Duodenal mucosa (tissue), 2 donors: ENCODE results near the gene PGP.

Source experiments
- H3K27ac ChIP-seq: one replicate; pipeline ENCODE4 v1.7.0; 2013; ENCODE audit warnings: low read depth, low read length
- H3K27me3 ChIP-seq, 2 donors: one replicate each; pipeline ENCODE4 v1.7.0; 2013; ENCODE audit warnings: low read length in 2 of 2, control low read depth in 1 of 2; ENCODE audit not compliant: insufficient read depth in 2 of 2, control insufficient read depth in 1 of 2
- H3K36me3 ChIP-seq, 2 donors: one replicate each; pipeline ENCODE4 v1.7.0; 2013; ENCODE audit warnings: low read length in 2 of 2, control low read depth in 1 of 2; ENCODE audit not compliant: insufficient read depth in 2 of 2, control insufficient read depth in 1 of 2
- H3K4me1 ChIP-seq, 2 donors: one replicate each; pipeline ENCODE4 v1.7.0; 2013; ENCODE audit warnings: low read length in 2 of 2, control low read depth in 1 of 2; ENCODE audit not compliant: insufficient read depth in 2 of 2, control insufficient read depth in 1 of 2
- H3K4me3 ChIP-seq, 2 donors: one replicate each; pipeline ENCODE4 v1.7.0; 2013; ENCODE audit warnings: low read length in 2 of 2, low read depth in 1 of 2
- H3K9ac ChIP-seq, 2 donors: one replicate each; pipeline ENCODE4 v1.7.0; 2013; ENCODE audit warnings: low read length in 2 of 2, low read depth in 1 of 2
- H3K9me3 ChIP-seq, 2 donors: one replicate each; pipeline ENCODE4 v1.7.0; 2013; ENCODE audit warnings: low read length in 2 of 2, control low read depth in 1 of 2; ENCODE audit not compliant: control insufficient read depth in 1 of 2

Gene PGP

GRCh38 chr16:2184346-2184745 is 30.3 kb downstream of the PGP start:
- H3K4me3 ChIP-seq: no peak overlapping the region
- peaks cover 0 to 13% of the 10 kb centered on the region in 2 donors for H3K27me3 ChIP-seq
- no peaks in the 10 kb centered on the region for H3K36me3 ChIP-seq
- H3K27ac ChIP-seq: no peak overlapping the region
- no peak overlapping the region for H3K9ac ChIP-seq
- peaks cover 3 to 8% of the 10 kb centered on the region in 2 donors for H3K4me1 ChIP-seq
- H3K9me3 ChIP-seq: no peaks in the 10 kb centered on the region

GRCh38 chr16:2183671-2184070 is 31.0 kb downstream of the PGP start:
- no peak overlapping the region for H3K9ac ChIP-seq

GRCh38 chr16:2181952-2182351 is 32.7 kb downstream of the PGP start:
- Histone ChIP-seq H3K27ac (no peak overlapping the region), H3K9ac (no peak overlapping the region), H3K4me3 (no peak overlapping the region)

More at GRCh38 chr16:2183671-2184070, 31.0 kb downstream of the PGP start:
- Histone ChIP-seq H3K27me3 (peaks cover 0 to 13% of the 10 kb centered on the region in 2 donors), H3K9me3 (no peaks in the 10 kb centered on the region), H3K4me1 (peaks cover 3 to 8% of the 10 kb centered on the region in 2 donors), H3K36me3 (no peaks in the 10 kb centered on the region), H3K4me3 (no peak overlapping the region), H3K27ac (no peak overlapping the region)

GRCh38 chr16:2180962-2181923 is 33.4 kb downstream of the PGP start:
- peaks cover 4 to 12% of the 10 kb centered on the region in 2 donors for H3K36me3 ChIP-seq
- H3K9ac ChIP-seq: no peak overlapping the region
- peaks cover 0 to 13% of the 10 kb centered on the region in 2 donors for H3K27me3 ChIP-seq
- H3K27ac ChIP-seq: no peak overlapping the region
- H3K9me3 ChIP-seq: no peaks in the 10 kb centered on the region
- peaks cover 3 to 8% of the 10 kb centered on the region in 2 donors for H3K4me1 ChIP-seq
- no peak overlapping the region for H3K4me3 ChIP-seq

More at GRCh38 chr16:2181952-2182351, 32.7 kb downstream of the PGP start:
- H3K9me3 ChIP-seq: no peaks in the 10 kb centered on the region
- peaks cover 3 to 8% of the 10 kb centered on the region in 2 donors for H3K4me1 ChIP-seq
- H3K27me3 ChIP-seq: peaks cover 0 to 13% of the 10 kb centered on the region in 2 donors
- H3K36me3 ChIP-seq: peaks cover 1 to 7% of the 10 kb centered on the region in 2 donors

GRCh38 chr16:2180461-2180860 is 34.2 kb downstream of the PGP start:
- Histone ChIP-seq H3K4me3 (no peak overlapping the region), H3K27ac (no peak overlapping the region)

GRCh38 chr16:2179576-2179975 is 35.1 kb downstream of the PGP start:
- Histone ChIP-seq H3K9ac (no peak overlapping the region), H3K36me3 (peaks cover 17 to 29% of the 10 kb centered on the region in 2 donors), H3K27ac (no peak overlapping the region), H3K4me3 (no peak overlapping the region), H3K27me3 (peaks cover 0 to 5% of the 10 kb centered on the region in 2 donors), H3K9me3 (no peaks in the 10 kb centered on the region), H3K4me1 (peaks cover 3 to 5% of the 10 kb centered on the region in 2 donors)

More at GRCh38 chr16:2180461-2180860, 34.2 kb downstream of the PGP start:
- no peak overlapping the region for H3K9ac ChIP-seq
- H3K4me1 ChIP-seq: peaks cover 3 to 8% of the 10 kb centered on the region in 2 donors
- H3K9me3 ChIP-seq: no peaks in the 10 kb centered on the region
- peaks cover 9 to 20% of the 10 kb centered on the region in 2 donors for H3K36me3 ChIP-seq
- peaks cover 0 to 13% of the 10 kb centered on the region in 2 donors for H3K27me3 ChIP-seq

- Histone ChIP-seq H3K27ac (no peak overlapping the region), H3K9ac (no peak overlapping the region)
These were observed 35.5 kb downstream of the PGP start for GRCh38 chr16:2179107-2179501.

GRCh38 chr16:2178321-2179106 is 36.1 kb downstream of the PGP start:
- H3K4me3 ChIP-seq: no peak overlapping the region
- no peaks in the 10 kb centered on the region for H3K4me1 ChIP-seq
- H3K27ac ChIP-seq: no peak overlapping the region
- no peak overlapping the region for H3K9ac ChIP-seq
- H3K27me3 ChIP-seq: no peaks in the 10 kb centered on the region
- H3K36me3 ChIP-seq: peaks cover 25 to 39% of the 10 kb centered on the region in 2 donors
- H3K9me3 ChIP-seq: no peaks in the 10 kb centered on the region

More at GRCh38 chr16:2179107-2179501, 35.5 kb downstream of the PGP start:
- no peaks in the 10 kb centered on the region for H3K9me3 ChIP-seq
- H3K27me3 ChIP-seq: peaks cover 0 to under 1% of the 10 kb centered on the region in 2 donors
- H3K4me3 ChIP-seq: no peak overlapping the region
- peaks cover 22 to 34% of the 10 kb centered on the region in 2 donors for H3K36me3 ChIP-seq
- no peaks in the 10 kb centered on the region for H3K4me1 ChIP-seq

- Histone ChIP-seq H3K9ac (no peak overlapping the region), H3K27me3 (no peaks in the 10 kb centered on the region), H3K4me1 (no peaks in the 10 kb centered on the region), H3K4me3 (no peak overlapping the region), H3K9me3 (no peaks in the 10 kb centered on the region), H3K36me3 (peaks cover 25 to 45% of the 10 kb centered on the region in 2 donors), H3K27ac (no peak overlapping the region)
These were observed 37.1 kb downstream of the PGP start for GRCh38 chr16:2177561-2177960.
